ENCODE results near the gene DIS3. TPM values are rescaled to one million over a fixed set of nuclear protein-coding genes. Genes with fewer than 3 reads are reported as not detected.
A peak's percentile ranks its signal among the peaks of the same experiment; 100 is the strongest.
"Not testable (repeated sequence)": the region's sequence is repeated elsewhere in the genome, so short reads cannot be mapped to it uniquely, and the experiment has no call there.

DIS3 gene
- polyA plus RNA-seq, 3 donors, result 33.7 to 36.5 (median 34.0) TPM

GRCh38 chr13:72757792-72758535, 23.7 kb downstream of the DIS3 start:
- DNase-seq, result no peak

GRCh38 chr13:72754111-72754510, 27.6 kb downstream of the DIS3 start:
- no peak for DNase-seq

- DNase-seq, result no peak
Measured at GRCh38 chr13:72751220-72751619, 30.5 kb downstream of the DIS3 start.

- no peak for DNase-seq
Measured at GRCh38 chr13:72745260-72745659, 36.4 kb downstream of the DIS3 start.

- no peak for DNase-seq
Measured at GRCh38 chr13:72740015-72740414, 41.7 kb downstream of the DIS3 start.

- no peak for DNase-seq
Measured at GRCh38 chr13:72737033-72737432, 44.7 kb downstream of the DIS3 start.

GRCh38 chr13:72728290-72728605, 53.5 kb downstream of the DIS3 start:
- DNase-seq, result peak; percentile 9

- peak; percentile 96 for DNase-seq
Measured at GRCh38 chr13:72727417-72728289, 54.0 kb downstream of the DIS3 start, which contains the start of the genes BORA and MZT1. Gene BORA (plus strand): TSS chr13:72727923. CDS start chr13:72728941, 1,018 bp downstream. Gene MZT1 (minus strand): TSS chr13:72727629. CDS start chr13:72727602, 27 bp downstream.

GRCh38 chr13:72726726-72727416, 54.8 kb downstream of the DIS3 start:
- peak; percentile 14 for DNase-seq

GRCh38 chr13:72726185-72726584, 55.5 kb downstream of the DIS3 start:
- DNase-seq, result not testable (repeated sequence)

- DNase-seq, result no peak
Measured at GRCh38 chr13:72716776-72717175, 64.9 kb downstream of the DIS3 start.

Other genes starting within 250 kb of the DIS3 start
- gene MZT1, start 54.3 kb downstream of the DIS3 start, polyA plus RNA-seq (ENCODE audit: insufficient read length in 3 of 3), result 10 to 100 TPM; 14.7 to 18.1 (median 16.7) TPM
- gene BORA, start 54.0 kb downstream of the DIS3 start, polyA plus RNA-seq (ENCODE audit: insufficient read length in 3 of 3), result 10 to 100 TPM in 1 of 3 donors, 1 to 10 TPM in 2; 9.1 to 10.1 (median 9.3) TPM
- 10 to 100 TPM; 31.5 to 38.2 (median 38.1) TPM for gene PIBF1, start 233 bp upstream of the DIS3 start, polyA plus RNA-seq (ENCODE audit: insufficient read length in 3 of 3)